ENCODE results near the gene PLEKHG7. TPM values are rescaled to one million over a fixed set of nuclear protein-coding genes. Genes with fewer than 3 reads are reported as not detected.
A peak's percentile ranks its signal among the peaks of the same experiment; 100 is the strongest.

The PLEKHG7 gene
- total RNA-seq, 1 experiment from 2014 or later, result 1.3 TPM

- TF ChIP-seq CTCF (IDR thresholded peaks at IDR 0.05; ENCODE audit: unreplicated experiment), result no peak
- Mint-ChIP-seq H3K36me3 (ENCODE audit: insufficient read depth, unreplicated experiment) (no peaks in the 10 kb centered on the region), H3K9me3 (ENCODE audit: low read depth, unreplicated experiment) (peaks cover 3% of the 10 kb centered on the region), H3K4me1 (ENCODE audit: low read depth, unreplicated experiment) (no peaks in the 10 kb centered on the region), H3K27me3 (ENCODE audit: unreplicated experiment) (no peaks in the 10 kb centered on the region), H3K4me3 (ENCODE audit: low read depth, unreplicated experiment) (no peak overlapping the region), H3K27ac (ENCODE audit: unreplicated experiment) (no peak overlapping the region)
- CTCF ChIA-PET, result no interaction called here
- DNase-seq, result no peak
- intact Hi-C loops (cut with micrococcal nuclease; ENCODE audit: unreplicated experiment), result no loop called here
- no TSS peak for BruUV-seq (replicated peaks)
Observed at GRCh38 chr12:92753976-92754885, 51.4 kb downstream of the PLEKHG7 start.

- Mint-ChIP-seq H3K9me3 (ENCODE audit: low read depth, unreplicated experiment) (peaks cover 3% of the 10 kb centered on the region), H3K4me1 (ENCODE audit: low read depth, unreplicated experiment) (no peaks in the 10 kb centered on the region), H3K27me3 (ENCODE audit: unreplicated experiment) (no peaks in the 10 kb centered on the region), H3K27ac (ENCODE audit: unreplicated experiment) (no peak overlapping the region), H3K4me3 (ENCODE audit: low read depth, unreplicated experiment) (no peak overlapping the region), H3K36me3 (ENCODE audit: insufficient read depth, unreplicated experiment) (no peaks in the 10 kb centered on the region)
- intact Hi-C loops (cut with micrococcal nuclease; ENCODE audit: unreplicated experiment), result no loop called here
- no peak for DNase-seq
- TF ChIP-seq CTCF (IDR thresholded peaks at IDR 0.05; ENCODE audit: unreplicated experiment), result no peak
- CTCF ChIA-PET, result interaction anchor here (0.5 kb wide), 1 partner anchor 12 kb away, joined by 3 read pairs; no protein-coding TSS in a partner anchor
- BruUV-seq (replicated peaks), result no TSS peak
Observed at GRCh38 chr12:92756898-92757596, 54.3 kb downstream of the PLEKHG7 start.

GRCh38 chr12:92757597-92758121 lies 54.9 kb downstream of the PLEKHG7 start:
- intact Hi-C loops (cut with micrococcal nuclease; ENCODE audit: unreplicated experiment), result no loop called here
- no peaks in the 10 kb centered on the region for H3K4me1 Mint-ChIP-seq (ENCODE audit: low read depth, unreplicated experiment)
- H3K9me3 Mint-ChIP-seq (ENCODE audit: low read depth, unreplicated experiment), result peaks cover 3% of the 10 kb centered on the region
- BruUV-seq (replicated peaks), result no TSS peak
- CTCF ChIA-PET, result no interaction called here
- H3K27me3 Mint-ChIP-seq (ENCODE audit: unreplicated experiment), result no peaks in the 10 kb centered on the region
- no peaks in the 10 kb centered on the region for H3K36me3 Mint-ChIP-seq (ENCODE audit: insufficient read depth, unreplicated experiment)
- H3K4me3 Mint-ChIP-seq (ENCODE audit: low read depth, unreplicated experiment), result no peak overlapping the region
- H3K27ac Mint-ChIP-seq (ENCODE audit: unreplicated experiment), result no peak overlapping the region
- no peak for DNase-seq
- TF ChIP-seq CTCF (IDR thresholded peaks at IDR 0.05; ENCODE audit: unreplicated experiment), result no peak

GRCh38 chr12:92759634-92760268 lies 57.0 kb downstream of the PLEKHG7 start:
- H3K27ac Mint-ChIP-seq (ENCODE audit: unreplicated experiment), result no peak overlapping the region
- intact Hi-C loops (cut with micrococcal nuclease; ENCODE audit: unreplicated experiment), result no loop called here
- H3K4me1 Mint-ChIP-seq (ENCODE audit: low read depth, unreplicated experiment), result no peaks in the 10 kb centered on the region
- H3K9me3 Mint-ChIP-seq (ENCODE audit: low read depth, unreplicated experiment), result no peaks in the 10 kb centered on the region
- BruUV-seq (replicated peaks), result no TSS peak
- H3K4me3 Mint-ChIP-seq (ENCODE audit: low read depth, unreplicated experiment), result no peak overlapping the region
- no peak for TF ChIP-seq CTCF (IDR thresholded peaks at IDR 0.05; ENCODE audit: unreplicated experiment)
- CTCF ChIA-PET, result interaction anchor here (0.8 to 1.0 kb wide), 2 partner anchors 24 to 27 kb away, joined by 3 read pairs; no protein-coding TSS in a partner anchor
- no peaks in the 10 kb centered on the region for H3K36me3 Mint-ChIP-seq (ENCODE audit: insufficient read depth, unreplicated experiment)
- H3K27me3 Mint-ChIP-seq (ENCODE audit: unreplicated experiment), result no peaks in the 10 kb centered on the region
- peak; percentile 33 for DNase-seq
